GM19025 (cell line): ENCODE results near the gene WNT11.

Experiments used
- ATAC-seq: cut with Tn5 transposase; IDR thresholded peaks from one replicate; pipeline ENCODE4 v1.9.1; 2021; ENCODE audit warnings: mild to moderate bottlenecking, low read depth, moderate library complexity; ENCODE audit not compliant: unreplicated experiment

The WNT11 gene

DNA sequence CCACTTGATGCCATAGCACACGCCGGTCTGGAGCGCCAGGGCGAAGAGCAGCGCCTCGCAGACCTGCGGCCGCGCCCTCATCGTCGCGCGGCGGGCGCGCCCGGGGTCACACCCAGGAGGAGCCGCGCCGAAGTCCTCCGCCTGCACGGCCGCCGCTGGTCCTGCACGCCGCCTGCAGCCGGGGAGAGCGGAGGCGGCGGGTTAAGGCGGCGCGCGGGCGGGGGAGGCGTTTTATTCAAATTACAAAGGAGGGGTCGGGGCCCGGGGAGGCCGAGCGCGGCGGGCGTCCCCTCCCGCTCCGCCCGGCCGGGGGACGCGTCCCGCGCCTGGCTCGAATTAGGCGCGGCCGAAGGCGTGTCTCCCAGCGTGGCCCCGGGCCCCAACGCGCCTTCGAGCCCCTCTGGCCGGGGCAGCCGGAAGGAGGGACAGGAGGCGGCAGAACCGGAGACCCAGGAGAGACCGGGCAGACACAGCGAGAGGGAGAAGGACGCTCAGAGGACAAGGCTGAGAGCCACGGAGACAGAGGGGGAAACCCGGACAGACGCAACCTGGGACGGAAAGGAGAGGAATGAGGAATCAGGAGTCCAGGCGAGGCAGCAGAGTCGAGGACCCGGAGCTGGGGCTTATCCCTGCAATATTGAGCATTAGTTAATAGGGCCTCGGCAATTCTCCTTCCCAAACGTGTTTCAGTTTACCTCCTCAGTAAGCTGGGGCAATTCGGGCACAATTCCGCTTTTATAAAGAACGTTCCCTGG, at the start of gene WNT11:
Gene WNT11, minus strand, starts transcription at position 176 of the 755 bp plus-strand sequence. Its CDS starts 95 bp downstream, at position 81.
- ATAC-seq = no peak

DNA sequence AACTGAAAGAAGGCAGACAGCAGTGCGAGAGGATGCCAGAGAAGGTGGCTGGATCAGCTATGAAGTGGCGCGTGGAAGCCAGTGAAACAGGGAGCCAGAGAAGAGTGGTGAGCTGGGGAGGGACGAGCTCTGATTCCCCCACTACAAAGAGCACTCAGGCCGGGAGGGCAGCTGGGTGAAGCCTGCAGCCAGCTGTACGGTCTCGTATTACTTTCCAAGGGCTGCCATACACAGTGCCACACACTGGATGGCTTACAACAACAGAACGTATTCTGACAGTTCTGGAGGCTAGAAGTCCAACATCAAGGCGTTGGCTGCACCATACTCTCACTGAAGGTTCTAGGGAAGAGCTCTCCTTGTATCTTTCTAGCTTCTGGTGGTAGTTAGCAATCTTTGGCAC, 47.1 kb upstream of the WNT11 start:
- no peak for ATAC-seq

DNA sequence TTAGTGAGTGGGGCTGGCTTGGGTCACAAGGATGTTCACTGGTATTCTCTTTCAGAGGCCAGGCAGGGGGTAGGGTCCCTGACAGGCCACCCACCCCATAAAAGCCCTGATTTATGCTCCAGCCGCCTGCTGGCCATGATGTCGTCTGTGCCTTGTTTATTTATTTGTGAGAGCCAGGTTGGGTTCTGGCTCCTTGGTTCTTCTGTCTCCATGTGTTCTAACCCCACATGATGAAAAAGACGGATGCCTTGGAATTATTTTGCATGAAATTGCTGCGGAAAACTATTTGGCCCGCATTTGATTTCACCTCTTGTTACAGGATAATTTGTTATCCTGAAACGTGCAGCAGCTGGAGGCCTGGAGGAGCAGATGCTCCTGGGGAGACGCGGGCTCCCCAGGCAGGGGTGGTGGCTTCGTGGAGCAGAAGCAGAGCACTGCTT, 46.3 kb upstream of the WNT11 start:
- no peak for ATAC-seq

DNA sequence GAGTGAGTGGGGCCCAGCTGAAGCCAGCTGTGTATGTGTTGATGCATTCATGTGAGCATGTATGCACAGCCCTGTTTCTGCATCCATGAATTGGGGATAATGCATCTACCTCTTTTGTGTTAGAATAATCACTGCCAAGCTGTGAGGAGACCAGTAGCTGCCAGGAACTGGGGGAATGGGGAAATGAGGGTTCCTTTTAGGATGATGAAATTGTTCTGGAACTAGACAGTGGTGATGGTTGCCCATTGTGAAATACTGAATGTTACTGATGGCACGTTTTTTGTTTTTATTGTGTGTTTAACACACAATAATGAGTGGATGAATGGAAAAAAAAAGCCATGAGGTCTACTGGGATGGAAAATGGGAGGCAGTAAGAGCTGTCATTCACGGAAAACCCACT, 45.3 kb upstream of the WNT11 start:
- no peak for ATAC-seq

DNA sequence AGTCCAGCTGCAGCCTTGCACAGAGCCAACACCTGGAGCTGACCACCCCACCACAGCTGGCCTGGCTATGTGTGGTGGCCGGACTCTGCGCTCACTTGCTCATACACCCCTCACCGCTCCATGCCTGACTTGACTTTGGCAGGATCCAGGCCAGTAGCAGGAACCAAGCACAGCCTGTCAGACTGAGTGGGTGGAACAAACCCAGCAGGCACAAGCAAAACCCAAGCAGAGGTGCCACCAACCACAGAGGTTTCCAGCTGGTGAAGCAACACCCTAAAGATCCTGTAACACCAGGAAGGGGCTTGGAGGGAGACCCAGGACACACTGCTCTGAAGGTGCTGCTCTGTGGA, 44.9 kb upstream of the WNT11 start:
- ATAC-seq = no peak

DNA sequence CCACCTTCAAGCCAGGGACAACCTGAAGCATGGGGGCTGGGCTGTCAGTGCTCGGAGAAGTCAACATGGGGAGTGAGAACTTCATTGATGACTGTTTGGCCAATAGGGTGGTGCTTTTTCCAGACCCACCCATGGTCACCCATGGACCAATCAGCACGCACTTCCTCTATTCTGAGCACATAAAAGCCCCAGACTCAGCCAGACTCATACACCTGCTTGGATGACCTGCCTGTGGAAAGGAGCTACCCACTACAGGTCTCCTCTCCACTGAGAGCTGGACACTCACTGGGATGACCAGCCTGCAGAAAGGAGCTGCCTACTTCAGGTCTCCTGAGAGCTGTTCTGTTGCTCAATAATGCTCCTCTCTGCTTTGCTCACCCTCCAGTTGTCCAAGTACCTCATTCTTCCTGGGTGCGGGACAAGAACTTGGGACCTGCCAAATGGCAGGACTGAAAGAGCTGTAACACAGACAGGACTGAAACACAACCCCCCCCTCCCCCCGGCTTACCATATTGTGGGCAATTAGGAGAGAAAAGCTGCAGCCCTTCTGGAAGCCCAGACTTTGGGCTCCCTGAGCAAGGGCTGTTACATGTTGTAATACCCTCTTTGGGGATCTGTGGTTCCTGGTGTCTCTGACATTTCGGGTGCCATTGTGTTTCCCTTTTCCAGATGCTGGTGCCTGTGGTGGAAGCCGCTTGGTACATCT, 44.4 kb upstream of the WNT11 start:
- no peak for ATAC-seq

DNA sequence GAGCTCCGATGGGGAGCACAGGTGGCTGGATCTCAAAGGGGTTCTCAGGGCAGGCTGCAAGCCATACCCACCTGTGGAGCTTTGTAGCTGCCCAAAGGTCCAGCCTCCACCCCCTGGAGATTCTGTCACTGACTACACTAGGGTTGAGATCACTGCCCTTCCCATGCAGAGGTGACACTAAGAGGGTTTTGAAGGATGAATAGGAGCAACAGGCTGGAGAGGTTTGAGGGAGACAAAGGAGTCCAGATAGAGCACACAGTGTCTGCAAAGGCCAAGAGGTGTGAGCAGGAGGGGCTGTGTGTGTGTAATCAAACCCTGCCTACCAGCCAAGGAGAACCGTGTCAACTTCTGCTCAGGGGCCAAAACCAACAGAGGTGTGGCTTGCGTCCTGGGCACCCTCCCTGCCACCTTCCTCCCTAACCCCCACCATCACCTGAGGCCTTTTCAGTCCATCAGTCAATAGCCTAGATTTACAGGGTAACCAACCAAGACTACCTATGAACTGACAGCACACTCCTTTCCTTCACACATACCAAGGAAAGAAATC, 43.0 kb upstream of the WNT11 start:
- no peak for ATAC-seq

DNA sequence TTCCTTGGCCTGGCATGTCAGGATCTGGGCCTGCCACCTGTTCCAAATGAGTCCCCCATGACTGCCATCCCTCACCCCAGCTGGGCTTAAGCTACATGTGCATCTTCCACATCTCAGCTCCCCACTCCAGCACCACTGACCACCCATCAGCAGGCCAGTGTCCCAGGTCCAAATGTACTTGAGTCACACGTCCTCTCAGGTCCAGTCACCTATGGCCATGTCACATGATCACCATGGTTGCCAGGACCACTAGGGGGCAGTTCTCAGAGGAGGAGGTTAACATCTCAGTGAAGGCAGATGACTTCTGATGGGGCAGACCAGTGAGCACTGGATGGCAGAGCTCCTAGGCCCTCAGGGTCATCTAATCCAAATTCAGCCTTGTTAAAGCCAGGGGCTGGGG, 41.9 kb upstream of the WNT11 start:
- no peak for ATAC-seq

DNA sequence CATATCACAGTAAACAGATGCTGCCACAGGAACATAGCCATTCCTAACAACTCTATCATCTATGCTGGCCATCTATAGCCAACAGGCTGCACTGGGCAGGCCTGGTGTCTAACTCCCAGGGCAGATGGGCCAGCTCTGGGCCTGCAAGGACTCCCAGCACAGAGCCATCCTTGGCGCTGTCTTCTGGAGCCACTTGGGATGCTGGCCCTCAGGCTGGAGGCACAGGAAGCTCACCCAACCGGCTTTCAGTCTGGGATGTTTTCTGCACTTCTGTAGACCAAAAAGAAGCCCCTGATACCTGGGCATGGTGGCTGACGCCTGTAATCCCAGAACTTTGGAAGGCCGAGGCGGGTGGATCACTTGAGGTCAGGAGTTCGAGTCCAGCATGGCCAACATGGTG, 40.8 kb upstream of the WNT11 start:
- no peak for ATAC-seq

DNA sequence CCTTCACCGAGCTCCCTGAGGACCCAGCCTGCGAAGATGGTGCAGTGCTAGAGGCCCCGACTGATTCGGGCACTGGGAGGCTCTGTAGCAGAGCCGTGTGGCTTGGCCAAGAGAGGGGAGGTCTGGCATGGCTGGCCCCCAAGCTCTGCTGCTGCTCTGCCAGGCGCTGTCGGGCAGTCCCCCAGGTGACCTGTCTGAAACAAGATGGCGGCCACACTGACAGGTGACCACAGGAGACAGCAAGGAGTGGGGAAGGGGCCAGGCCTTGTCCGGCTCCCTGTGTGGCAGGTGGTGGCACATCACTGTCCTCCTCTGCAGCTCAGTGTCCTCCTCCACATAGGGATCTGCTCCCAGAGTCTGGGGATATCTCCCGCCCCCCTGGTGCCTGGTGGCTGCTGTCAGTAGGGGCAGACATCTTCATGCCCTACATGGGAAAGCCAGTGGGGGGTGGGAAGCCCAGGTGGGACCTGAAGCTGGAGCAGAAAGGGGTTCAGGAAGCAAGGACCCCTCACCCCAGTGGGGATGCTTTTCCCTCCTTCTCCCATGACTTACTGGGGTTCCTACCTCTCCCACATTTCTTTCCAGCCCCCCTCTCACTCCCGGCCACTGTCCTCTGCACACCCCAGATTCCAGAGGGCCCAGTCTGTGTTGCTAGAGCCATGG, 40.1 kb upstream of the WNT11 start:
- ATAC-seq = no peak

DNA sequence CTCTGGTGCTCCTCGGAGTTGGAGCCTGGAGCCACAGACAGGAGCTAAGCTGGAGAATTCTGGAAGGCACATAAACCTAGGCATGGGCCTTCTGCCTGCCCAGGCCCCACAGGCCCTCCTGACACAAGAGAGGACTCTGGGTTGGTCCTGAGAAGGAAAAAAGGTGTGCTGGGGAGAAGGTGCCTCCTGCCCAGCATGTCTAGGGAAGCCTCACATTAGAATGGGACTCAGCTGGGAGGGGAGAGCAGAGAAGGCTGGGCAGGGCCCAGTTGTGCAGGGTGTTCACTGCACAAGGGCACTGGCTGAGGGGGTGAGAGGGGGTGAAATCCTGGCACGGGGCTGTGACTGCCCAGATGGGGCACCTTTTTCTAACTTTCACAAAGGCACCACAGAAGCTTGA, 39.4 kb upstream of the WNT11 start:
- no peak for ATAC-seq

DNA sequence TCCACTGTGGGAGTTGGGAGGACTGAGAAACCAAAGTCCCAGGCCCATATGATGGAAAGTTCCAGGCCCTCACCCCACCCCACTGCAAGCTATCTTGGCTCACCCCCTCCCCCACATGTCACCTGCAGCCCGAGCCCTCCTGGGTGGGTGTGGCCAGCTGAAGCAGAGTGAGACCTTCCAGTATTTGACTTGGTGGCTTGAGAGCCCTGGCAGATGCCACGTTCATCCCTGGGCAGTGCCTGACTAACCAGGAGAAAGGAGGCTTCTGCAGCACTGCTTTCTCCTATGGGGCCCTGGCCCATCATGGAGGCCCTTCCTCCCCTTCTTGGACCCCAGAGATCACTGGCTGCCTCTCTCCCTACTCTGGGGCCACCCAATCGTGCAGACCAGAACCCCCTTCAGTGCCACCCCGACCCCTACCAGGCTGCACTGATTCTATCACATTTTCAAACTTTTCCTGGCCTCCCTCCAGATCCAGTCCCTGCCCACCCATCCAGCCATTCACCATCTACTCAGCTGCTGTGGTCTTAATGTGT, 38.1 kb upstream of the WNT11 start:
- no peak for ATAC-seq

DNA sequence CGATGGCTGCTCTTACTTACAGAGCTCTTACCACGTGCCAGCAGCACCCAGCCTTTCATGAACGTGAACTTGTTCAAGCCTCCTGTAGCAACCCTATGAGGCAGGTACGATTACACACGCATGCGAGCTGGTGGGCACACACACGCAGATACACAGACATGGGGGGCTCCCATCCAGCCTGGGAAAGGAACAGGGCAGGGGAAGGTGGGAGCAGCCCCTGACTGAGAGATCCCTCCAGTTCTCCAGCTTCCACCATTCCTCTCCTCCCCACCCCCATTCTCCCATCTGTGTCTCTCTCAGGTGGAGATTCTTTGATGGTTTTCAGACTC, 37.6 kb upstream of the WNT11 start:
- ATAC-seq = no peak

DNA sequence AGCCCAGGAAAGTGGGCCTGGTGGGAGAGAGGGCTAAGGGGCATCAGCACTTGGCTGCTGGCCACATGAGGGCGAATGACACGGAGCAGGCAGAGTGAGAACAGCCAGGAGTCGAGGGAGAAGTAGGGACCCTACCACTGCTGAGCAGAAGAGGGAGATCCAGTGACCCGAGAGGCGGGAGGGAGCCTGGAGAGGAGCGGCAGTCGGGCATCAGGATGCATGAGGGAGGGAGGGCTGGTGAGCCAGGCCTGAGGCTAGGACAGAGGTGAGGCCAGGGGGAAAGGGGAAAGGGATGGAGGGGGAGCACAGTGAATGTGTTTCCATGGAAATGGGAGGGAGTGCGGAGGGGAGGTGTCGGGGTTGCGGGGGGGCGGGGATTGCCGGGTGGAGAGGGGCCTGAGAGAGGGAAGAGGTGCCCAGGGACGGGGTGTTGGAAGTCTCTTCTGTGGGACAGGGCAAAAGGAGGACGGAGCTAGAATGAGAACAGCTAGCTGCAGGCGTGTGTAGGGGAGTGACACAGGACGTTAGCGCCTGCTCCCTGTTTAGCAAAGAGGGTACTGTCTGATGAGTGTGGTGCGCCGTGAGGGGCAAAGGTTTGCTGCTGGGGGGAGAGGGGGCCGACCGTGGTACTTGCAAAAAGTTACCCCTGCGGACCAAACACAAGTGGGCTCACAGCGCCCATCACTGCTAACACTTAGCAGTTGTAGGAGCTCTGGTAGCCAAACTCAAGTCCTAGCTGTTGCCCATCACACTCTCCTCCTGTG, 37.1 kb upstream of the WNT11 start:
- no peak for ATAC-seq

DNA sequence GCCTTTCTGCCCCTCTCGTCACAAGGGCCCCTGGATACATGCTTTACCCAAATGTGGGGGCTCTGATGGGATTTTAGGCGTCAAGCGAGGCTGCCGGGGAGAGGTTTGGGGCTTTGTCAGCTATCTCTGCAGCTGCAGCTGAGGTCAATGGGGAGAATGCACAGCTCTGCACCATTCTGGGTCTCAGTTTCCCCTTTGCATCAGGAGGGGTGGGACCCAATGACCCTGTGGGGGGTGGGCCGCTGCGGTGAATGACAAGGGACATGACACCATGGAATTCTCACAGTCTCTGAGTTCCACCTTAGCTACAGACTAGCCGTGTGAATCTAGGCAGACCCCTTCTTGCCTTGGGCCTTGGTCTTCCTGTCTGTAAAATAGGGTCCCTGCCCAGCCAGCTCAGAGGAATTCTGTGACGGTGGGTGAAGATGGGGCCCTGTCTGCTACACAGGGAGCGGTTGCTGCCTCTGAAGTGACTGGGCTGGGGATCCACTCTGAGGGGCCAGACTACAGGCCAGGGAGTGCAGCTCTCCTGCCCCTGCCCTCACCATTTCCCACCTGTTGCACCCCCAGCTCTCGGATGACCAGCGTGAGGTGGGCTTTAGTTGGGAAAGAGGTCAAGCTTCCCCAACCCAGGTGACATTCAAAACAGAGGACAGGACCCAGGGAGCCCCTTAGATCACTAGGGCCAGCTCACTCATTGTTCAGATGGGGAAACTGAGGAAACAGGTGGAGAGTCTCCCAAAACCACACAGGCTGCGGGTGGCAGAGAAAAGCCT, 35.9 kb upstream of the WNT11 start:
- no peak for ATAC-seq

DNA sequence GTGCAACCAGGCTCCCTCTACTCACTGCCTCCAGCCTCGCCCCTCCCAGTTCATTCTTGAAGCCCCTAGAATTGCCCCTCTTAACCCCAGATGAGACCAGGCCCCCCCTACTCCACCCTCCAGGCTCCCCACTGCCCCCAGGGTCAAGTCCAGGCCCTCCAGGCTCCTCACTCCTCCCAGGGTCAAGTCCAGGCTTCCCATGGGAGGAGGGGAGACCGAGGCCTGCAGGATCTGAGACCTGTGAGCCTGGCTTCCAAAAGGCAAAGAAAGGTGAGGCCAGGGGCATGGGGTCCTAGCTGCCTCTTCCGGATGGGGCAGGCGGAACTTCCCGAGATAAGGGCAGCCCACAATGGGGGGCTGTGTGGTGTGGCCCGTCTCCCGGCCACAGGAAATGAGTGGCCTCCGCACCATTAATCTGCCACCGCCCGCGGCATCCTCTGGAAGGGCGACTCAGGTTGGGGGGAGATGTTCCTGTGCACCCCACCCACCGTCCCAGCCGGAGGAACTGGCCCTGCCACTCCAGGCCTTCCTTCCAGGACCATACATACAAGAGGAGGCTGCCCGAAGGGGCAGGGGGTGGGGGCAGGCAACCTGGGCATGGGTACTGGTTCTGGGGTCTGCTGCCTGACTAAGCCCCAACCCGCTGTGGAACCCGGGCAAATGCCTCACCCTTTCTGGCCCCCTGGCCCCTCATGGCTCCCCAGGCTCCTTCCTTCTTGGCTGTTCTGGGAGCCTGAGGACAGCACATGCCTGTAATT, 35.1 kb upstream of the WNT11 start:
- ATAC-seq = no peak

DNA sequence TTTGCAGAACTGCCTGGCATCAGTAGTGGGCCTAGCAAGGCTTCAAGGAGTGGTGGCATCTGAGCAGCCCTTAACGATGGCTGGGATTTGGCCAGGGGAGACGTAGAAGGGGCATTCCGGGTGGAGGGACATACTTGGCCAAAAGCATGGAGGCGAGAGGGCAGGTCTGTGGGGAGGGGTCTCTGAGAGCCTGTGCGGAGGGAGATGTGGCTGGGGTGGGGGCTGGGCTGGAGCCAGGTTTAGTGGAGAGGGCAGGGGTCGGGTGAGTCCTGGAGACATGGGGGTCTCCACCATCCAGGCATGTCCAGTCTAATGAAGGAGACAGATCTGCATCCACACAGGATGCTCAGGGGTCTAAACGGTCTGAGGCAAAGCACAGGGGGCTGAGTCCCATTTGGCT, 34.4 kb upstream of the WNT11 start:
- no peak for ATAC-seq

DNA sequence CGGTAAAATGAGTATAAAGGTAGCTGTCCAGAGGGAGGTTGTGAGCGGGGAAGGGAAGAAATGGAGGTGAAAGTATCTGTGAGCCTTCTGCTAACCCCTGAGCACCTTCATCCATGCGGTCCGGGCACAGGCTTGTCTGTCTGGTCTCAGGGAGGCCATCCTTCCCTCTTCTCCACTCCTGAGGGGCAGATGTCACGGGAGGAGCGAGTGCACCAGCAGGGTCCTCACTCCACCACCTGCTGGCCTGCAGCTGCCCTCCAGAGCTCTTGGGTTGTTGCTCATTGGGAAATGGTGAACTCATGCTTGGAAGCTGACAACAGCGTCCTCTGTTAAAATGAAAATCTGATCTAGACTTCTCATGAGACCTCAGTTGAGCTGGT, 33.8 kb upstream of the WNT11 start:
- no peak for ATAC-seq

DNA sequence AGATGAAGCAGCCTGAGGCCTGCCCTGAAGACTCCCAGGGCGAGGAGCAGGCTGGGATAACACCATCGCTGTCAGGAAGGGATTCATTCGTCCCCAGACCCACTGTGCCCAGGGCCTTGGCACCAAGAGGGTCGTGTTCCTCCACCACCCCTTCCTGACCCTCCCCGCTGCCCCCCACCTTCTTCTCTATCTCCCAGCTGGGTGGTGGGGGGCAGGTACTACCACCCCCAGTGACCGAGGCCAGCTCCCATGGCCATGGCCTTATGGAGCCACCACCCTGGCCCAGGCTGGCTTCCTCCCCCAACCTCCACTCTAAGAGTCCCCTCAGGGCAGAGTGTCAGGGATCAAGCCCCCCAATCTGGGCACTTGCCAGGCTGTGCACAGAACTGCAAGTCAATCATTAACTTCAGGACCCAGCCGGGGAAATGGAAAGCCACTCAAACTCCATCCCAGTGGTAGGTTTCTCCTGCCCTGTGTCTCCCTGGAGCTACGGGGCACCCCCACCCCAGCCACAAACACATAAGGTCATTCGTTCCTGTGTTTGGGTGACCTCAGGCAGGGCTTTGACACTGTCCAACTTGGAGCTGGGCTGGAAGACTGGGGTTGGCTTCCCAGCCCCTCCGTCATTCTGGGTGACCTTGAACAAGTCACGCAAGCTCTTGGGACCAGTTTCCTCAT, 33.3 kb upstream of the WNT11 start:
- ATAC-seq = no peak
